Naive thymus-derived CD4-positive, alpha-beta T cell (primary cell): ENCODE data around the gene CYLD. TPM values are rescaled to one million over a fixed set of nuclear protein-coding genes. Genes with fewer than 3 reads are reported as not detected.

Source experiments
- ATAC-seq: fragments of 150-1000 bp; cut with Tn5 transposase; 2 replicates; pipeline ENCODE4 v1.10.0; 2021; ENCODE audit warnings: mild to moderate bottlenecking, moderate library complexity
- CTCF ChIA-PET: fragments of 350-600 bp; sonication (Branson Sonifier 250); formaldehyde crosslinking; loops from one replicate; lab custom pipeline; 2021; ENCODE audit warnings: antibody characterized with exemption; lab: Charles Lee
- POLR2A ChIA-PET: fragments of 350-600 bp; sonication (Branson Sonifier 250); formaldehyde crosslinking; loops from one replicate; lab custom pipeline; 2021; ENCODE audit warnings: antibody characterized with exemption, inconsistent platforms; lab: Charles Lee
- DNase-seq, 9 donors: peaks; one replicate each; pipeline versions ENCODE4 v3.0.0 to v3.0.0-alpha.2; 2020 to 2022; ENCODE audit warnings: mixed read lengths in 1 of 9
- H3K27ac ChIP-seq: one replicate; pipeline ENCODE4 v1.7.0; 2013; ENCODE audit warnings: mild to moderate bottlenecking, low read depth, low read length, moderate library complexity
- H3K27me3 ChIP-seq, 2 donors: one replicate each; pipeline ENCODE4 v1.7.0; 2013; ENCODE audit warnings: low read length in 2 of 2, mild to moderate bottlenecking in 2 of 2, moderate library complexity in 2 of 2; ENCODE audit not compliant: control insufficient read depth in 2 of 2, insufficient read depth in 2 of 2
- H3K36me3 ChIP-seq, 3 experiments: 1 replicate in 2 of 3; 2 replicates in 1 of 3; pipeline ENCODE4 v1.7.0; 2013; ENCODE audit warnings: low read length in 3 of 3, mild to moderate bottlenecking in 3 of 3, moderate library complexity in 1 of 3; ENCODE audit not compliant: insufficient read depth in 3 of 3, control insufficient read depth in 2 of 3
- H3K4me1 ChIP-seq, 2 donors: one replicate each; pipeline ENCODE4 v1.7.0; 2013; ENCODE audit warnings: low read length in 2 of 2, mild to moderate bottlenecking in 2 of 2, moderate library complexity in 1 of 2; ENCODE audit not compliant: control insufficient read depth in 2 of 2, insufficient read depth in 2 of 2
- H3K4me3 ChIP-seq: 2 replicates; pipeline ENCODE4 v1.7.0; 2013; ENCODE audit warnings: mild to moderate bottlenecking, low read length
- H3K9me3 ChIP-seq, 3 experiments: 1 replicate in 2 of 3; 2 replicates in 1 of 3; pipeline ENCODE4 v1.7.0; 2013; ENCODE audit warnings: low read length in 3 of 3; ENCODE audit not compliant: control insufficient read depth in 2 of 3
- H3K27ac Mint-ChIP-seq, 9 donors: one replicate each; pipeline ENCODE4 v1.8.0; 2020 to 2022; ENCODE audit warnings: mixed read lengths in 9 of 9, mild to moderate bottlenecking in 8 of 9, moderate library complexity in 5 of 9, inconsistent platforms in 2 of 9
- H3K27me3 Mint-ChIP-seq, 5 donors: one replicate each; pipeline ENCODE4 v1.8.0; 2021 to 2022; ENCODE audit warnings: mixed read lengths in 5 of 5, mild to moderate bottlenecking in 1 of 5
- H3K36me3 Mint-ChIP-seq, 5 donors: one replicate each; pipeline ENCODE4 v1.8.0; 2020 to 2022; ENCODE audit warnings: mixed read lengths in 5 of 5, mild to moderate bottlenecking in 3 of 5, inconsistent platforms in 1 of 5
- H3K4me1 Mint-ChIP-seq, 7 donors: one replicate each; pipeline ENCODE4 v1.8.0; 2020 to 2022; ENCODE audit warnings: mixed read lengths in 7 of 7, mild to moderate bottlenecking in 3 of 7, inconsistent platforms in 1 of 7
- H3K4me3 Mint-ChIP-seq, 10 donors: one replicate each; pipeline ENCODE4 v1.8.0; 2020 to 2022; ENCODE audit warnings: mild to moderate bottlenecking in 10 of 10, mixed read lengths in 10 of 10, moderate library complexity in 6 of 10, inconsistent platforms in 2 of 10
- H3K9me3 Mint-ChIP-seq, 11 donors: one replicate each; pipeline ENCODE4 v1.8.0; 2020 to 2022; ENCODE audit warnings: mixed read lengths in 11 of 11, mild to moderate bottlenecking in 4 of 11, inconsistent platforms in 1 of 11, moderate library complexity in 1 of 11
- intact Hi-C, 2 donors: fragments of 100-400 bp; cut with micrococcal nuclease; formaldehyde crosslinking; loops; one replicate each; pipeline ENCODE4 v1.15.1; 2023
- polyA plus RNA-seq, 2 donors: library from polyadenylated mRNA; unstranded; fragments of 300-500 nt; fragmentation: Illumina TruSeq; gene quantifications; one replicate each; pipeline ENCODE4 v1.2.3, GENCODE V29; 2021
- total RNA-seq, 6 experiments: library from RNA in 5 of 6; stranded (reverse) in 5 of 6; gene quantifications; 1 replicate in 5 of 6; 2 replicates in 1 of 6; pipeline ENCODE4 v1.2.3 and lab custom pipeline; 2021 to 2026

CYLD gene
- total and polyA plus RNA-seq, 7 experiments from 2014 or later: 170 to 393 (median 276) TPM

DNA sequence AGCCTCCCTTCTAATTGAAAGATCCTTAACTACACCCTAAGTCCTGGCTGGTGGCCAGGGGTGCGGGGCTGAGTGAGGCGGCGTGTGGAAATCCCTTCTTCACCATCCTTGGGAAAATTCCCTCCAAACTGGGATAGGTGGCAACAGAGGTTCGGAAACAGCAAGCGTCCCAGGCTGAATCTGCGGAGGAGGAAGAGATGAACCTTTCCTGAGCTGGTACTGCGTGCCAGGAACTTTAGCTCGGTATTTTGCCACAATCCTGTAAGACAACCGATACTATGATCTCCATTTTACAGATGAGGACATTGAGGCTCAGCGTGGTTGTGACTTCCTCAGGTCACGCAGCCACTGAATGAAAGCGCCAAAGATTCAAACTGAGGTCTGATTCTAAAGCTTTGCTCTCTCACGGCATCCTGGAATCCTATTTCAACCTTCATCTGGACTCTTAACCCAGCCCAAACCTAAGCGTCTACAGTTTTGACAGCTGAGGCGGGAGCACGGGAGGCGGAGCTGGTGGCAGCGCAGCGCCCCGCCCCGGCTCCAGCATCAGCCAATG lies 583 bp upstream of the CYLD start:
- Mint-ChIP-seq H3K9me3 (no peaks in the 10 kb centered on the region), H3K36me3 (peaks cover 10 to 50% (median 22%) of the 10 kb centered on the region in 5 donors), H3K4me3 (peak overlapping the region; percentile 85 to 94 (median 87)), H3K27ac (peak overlapping the region; percentile 94 to 98 (median 97)), H3K27me3 (no peaks in the 10 kb centered on the region), H3K4me1 (peaks cover 28 to 52% (median 41%) of the 10 kb centered on the region in 7 donors)
- intact Hi-C loops: loop anchor here (1.0 to 5.0 kb wide), 9 partner anchors 10 to 716 kb away; partner anchors contain the start of genes CNEP1R1 (in 2 of the 2) and SNX20 (in 2 of the 2)
- Histone ChIP-seq H3K4me1 (peaks cover 7 to 31% of the 10 kb centered on the region in 2 donors), H3K36me3 (peaks cover 0 to 9% (median 0%) of the 10 kb centered on the region in 3 experiments), H3K4me3 (peak overlapping the region; percentile 70), H3K9me3 (no peaks in the 10 kb centered on the region), H3K27ac (peak overlapping the region; percentile 82), H3K27me3 (no peaks in the 10 kb centered on the region)
- ChIA-PET POLR2A (interaction anchor here (0.7 to 2.9 kb wide), 20 partner anchors 10 to 589 kb away, joined by 3 to 32 read pairs (median 4); partner anchors contain the start of gene SNX20), CTCF (interaction anchor here (0.7 to 12.1 kb wide), 8 partner anchors 10 to 73 kb away, joined by 3 to 225 read pairs (median 4); partner anchors contain the start of gene SNX20)
- DNase-seq: no peak
- no peak for ATAC-seq

DNA sequence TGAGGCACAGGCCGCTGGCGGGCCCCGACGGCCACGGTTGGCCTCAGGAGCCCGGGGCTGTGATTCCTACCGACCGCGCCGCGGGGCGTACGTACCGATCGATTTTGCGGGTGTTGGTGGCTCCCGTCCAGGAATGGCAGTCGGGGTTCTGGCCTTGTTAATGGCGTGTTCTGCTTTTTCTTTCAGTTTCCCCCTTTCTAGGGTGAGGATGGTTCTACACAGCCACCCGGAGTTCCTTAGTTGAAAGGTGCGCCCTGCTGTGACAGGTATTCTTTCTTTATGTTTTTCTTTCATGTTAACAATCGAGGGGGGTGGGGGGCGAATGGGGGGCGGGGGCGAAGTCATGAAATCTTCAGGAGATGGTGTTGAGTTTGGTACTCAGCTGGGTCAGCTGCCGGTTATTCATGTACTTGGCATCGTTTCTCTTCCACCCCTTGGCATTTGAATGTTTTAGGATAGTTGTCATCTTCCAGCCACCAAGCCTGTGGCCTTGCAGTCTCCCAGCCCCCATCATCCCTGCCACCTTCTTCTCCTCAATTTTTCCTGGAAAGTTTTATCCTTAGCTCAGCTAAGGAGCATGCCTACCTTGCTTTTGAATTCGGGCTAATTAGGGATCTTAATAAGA lies 802 bp downstream of the CYLD start:
- ATAC-seq: no peak
- Mint-ChIP-seq H3K9me3 (no peaks in the 10 kb centered on the region), H3K4me3 (peak overlapping the region; percentile 84 to 100 (median 96)), H3K36me3 (peaks cover 10 to 54% (median 24%) of the 10 kb centered on the region in 5 donors), H3K27me3 (no peaks in the 10 kb centered on the region), H3K27ac (peak overlapping the region; percentile 90 to 99 (median 97)), H3K4me1 (peaks cover 29 to 56% (median 47%) of the 10 kb centered on the region in 7 donors)
- ChIA-PET CTCF (interaction anchor here (5.2 to 12.1 kb wide), 2 partner anchors 63 to 74 kb away, joined by 55 to 225 read pairs; partner anchors contain the start of gene SNX20), POLR2A (interaction anchor here (0.6 to 6.1 kb wide), 7 partner anchors 23 to 590 kb away, joined by 3 to 53 read pairs (median 3); partner anchors contain the start of gene SNX20)
- Histone ChIP-seq H3K36me3 (peaks cover 0 to 9% (median 0%) of the 10 kb centered on the region in 3 experiments), H3K4me1 (peaks cover 8 to 44% of the 10 kb centered on the region in 2 donors), H3K4me3 (peak overlapping the region; percentile 59), H3K27ac (peak overlapping the region; percentile 100), H3K27me3 (no peaks in the 10 kb centered on the region), H3K9me3 (no peaks in the 10 kb centered on the region)
- peak in 7 of 9 donors; percentile 44 to 70 (median 65) for DNase-seq
- intact Hi-C loops: loop anchor here (1.0 to 5.0 kb wide), 3 partner anchors 373 to 715 kb away; partner anchors contain the start of genes CNEP1R1 (in 1 of the 2) and TENT4B (in 1 of the 2)

DNA sequence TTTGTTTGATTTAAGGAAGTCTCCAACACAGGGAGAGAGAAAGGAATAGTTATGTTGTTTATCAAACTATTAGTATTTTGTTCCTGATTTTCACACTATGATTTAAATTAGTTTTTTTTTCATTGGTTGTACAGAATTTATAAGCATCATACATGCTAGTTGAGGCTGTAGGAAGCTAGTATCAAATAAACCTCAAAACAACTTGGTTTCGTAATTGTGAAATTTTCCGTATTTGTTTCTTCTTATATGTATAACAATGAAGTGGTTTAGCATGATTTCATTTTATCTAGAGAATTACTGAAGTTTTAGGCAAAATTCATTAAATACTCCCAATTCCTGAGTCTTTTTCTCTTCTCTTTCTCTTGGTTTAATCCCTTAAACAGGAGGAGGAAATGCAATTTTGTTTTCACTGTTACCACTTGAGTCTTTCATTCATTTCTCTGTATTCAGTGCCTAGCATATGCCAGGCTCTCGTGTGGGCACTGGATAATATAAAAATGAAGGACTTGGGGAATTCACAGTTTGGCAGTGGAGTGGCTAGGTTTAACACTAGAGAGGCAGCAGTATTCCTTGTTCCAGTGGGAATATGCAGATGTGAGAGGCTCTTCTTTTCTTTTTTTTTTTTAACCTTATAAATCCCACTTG lies 1.8 kb downstream of the CYLD start:
- no peaks in the 10 kb centered on the region for H3K27me3 ChIP-seq
- peak overlapping the region; percentile 90 to 99 (median 97) for H3K27ac Mint-ChIP-seq
- peak overlapping the region; percentile 100 for H3K27ac ChIP-seq
- H3K9me3 Mint-ChIP-seq: no peaks in the 10 kb centered on the region
- H3K36me3 ChIP-seq: peaks cover 0 to 9% (median 0%) of the 10 kb centered on the region in 3 experiments
- intact Hi-C loops: loop anchor here in 1 of 2 donors (2.0 to 5.0 kb wide), 2 partner anchors 591 to 716 kb away; partner anchors contain the start of genes CNEP1R1 and TENT4B
- peaks cover 32 to 64% (median 55%) of the 10 kb centered on the region in 7 donors for H3K4me1 Mint-ChIP-seq
- peak overlapping the region; percentile 59 for H3K4me3 ChIP-seq
- H3K27me3 Mint-ChIP-seq: no peaks in the 10 kb centered on the region
- H3K4me1 ChIP-seq: peaks cover 14 to 49% of the 10 kb centered on the region in 2 donors
- H3K9me3 ChIP-seq: no peaks in the 10 kb centered on the region
- ChIA-PET CTCF (interaction anchor here (1.0 to 12.1 kb wide), 5 partner anchors 14 to 153 kb away, joined by 3 to 225 read pairs (median 33); partner anchors contain the start of gene SNX20), POLR2A (interaction anchor here (0.6 to 6.1 kb wide), 19 partner anchors 8 to 592 kb away, joined by 3 to 53 read pairs (median 4); partner anchors contain the start of gene SNX20)
- peaks cover 10 to 52% (median 26%) of the 10 kb centered on the region in 5 donors for H3K36me3 Mint-ChIP-seq
- H3K4me3 Mint-ChIP-seq: peak overlapping the region; percentile 84 to 100 (median 96)
- ATAC-seq (no peak), DNase-seq (peak in 2 of 9 donors; percentile 31 to 35)

DNA sequence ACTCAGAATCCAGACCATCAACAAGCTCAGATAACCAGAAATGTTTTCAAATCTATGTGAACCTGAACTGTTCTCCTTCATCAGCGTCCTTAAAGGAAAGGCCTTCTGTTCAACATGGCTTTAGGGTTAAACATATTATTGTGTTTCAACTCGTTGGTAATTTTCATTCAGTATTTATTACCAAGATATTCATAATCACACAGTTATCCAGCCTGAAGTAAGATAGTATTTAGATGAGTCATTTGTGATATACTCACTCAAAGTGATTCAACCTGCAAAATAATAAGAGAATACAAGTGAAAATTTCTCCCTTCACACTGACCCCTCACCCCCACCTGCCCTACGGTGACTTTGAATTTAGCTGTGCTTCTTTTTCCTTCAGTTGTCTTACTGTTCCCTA lies 3.0 kb downstream of the CYLD start:
- H3K9me3 ChIP-seq: no peaks in the 10 kb centered on the region
- ATAC-seq (no peak), DNase-seq (no peak)
- ChIA-PET CTCF (interaction anchor here (0.7 to 12.1 kb wide), 8 partner anchors 9 to 342 kb away, joined by 3 to 225 read pairs (median 4); partner anchors contain the start of gene SNX20), POLR2A (interaction anchor here (0.6 to 6.1 kb wide), 22 partner anchors 9 to 593 kb away, joined by 3 to 53 read pairs (median 4); partner anchors contain the start of gene SNX20)
- Mint-ChIP-seq H3K4me1 (peaks cover 38 to 70% (median 62%) of the 10 kb centered on the region in 7 donors), H3K9me3 (no peaks in the 10 kb centered on the region), H3K27me3 (no peaks in the 10 kb centered on the region), H3K4me3 (peak overlapping the region; percentile 84 to 100 (median 96)), H3K27ac (peak overlapping the region; percentile 51 to 99 (median 96)), H3K36me3 (peaks cover 15 to 50% (median 22%) of the 10 kb centered on the region in 5 donors)
- peaks cover 26 to 55% of the 10 kb centered on the region in 2 donors for H3K4me1 ChIP-seq
- peak overlapping the region; percentile 59 for H3K4me3 ChIP-seq
- H3K27ac ChIP-seq: peak overlapping the region; percentile 100
- H3K27me3 ChIP-seq: no peaks in the 10 kb centered on the region
- intact Hi-C loops: loop anchor here (5.0 kb wide), 4 partner anchors 37 to 718 kb away; partner anchors contain the start of genes ADCY7 (in 1 of the 2), CNEP1R1 (in 1 of the 2) and HEATR3 (in 1 of the 2)
- peaks cover 0 to 4% (median 0%) of the 10 kb centered on the region in 3 experiments for H3K36me3 ChIP-seq

DNA sequence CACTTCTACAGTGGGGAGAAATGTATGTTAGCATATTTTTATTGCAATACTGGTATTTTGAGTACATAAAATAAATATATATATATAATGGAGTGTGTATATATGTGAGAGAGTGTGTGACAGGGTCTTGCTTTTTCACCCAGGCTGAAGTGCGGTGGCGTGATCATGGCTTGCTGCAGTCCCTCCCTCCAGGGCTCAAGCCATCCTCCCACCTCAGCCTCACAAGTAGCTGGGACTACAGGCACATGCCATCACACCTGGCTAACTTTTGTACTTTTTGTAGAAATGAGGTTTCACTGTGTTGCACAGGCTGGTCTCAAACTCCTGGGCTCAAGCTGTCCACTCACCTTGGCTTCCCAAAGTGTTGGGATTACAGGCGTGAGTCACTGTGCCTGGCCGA lies 4.1 kb downstream of the CYLD start:
- Mint-ChIP-seq H3K27me3 (no peaks in the 10 kb centered on the region), H3K9me3 (no peaks in the 10 kb centered on the region), H3K4me1 (peaks cover 37 to 73% (median 62%) of the 10 kb centered on the region in 7 donors), H3K36me3 (peaks cover 16 to 53% (median 27%) of the 10 kb centered on the region in 5 donors), H3K4me3 (peak overlapping the region; percentile 84 to 100 (median 96)), H3K27ac (peak overlapping the region; percentile 51 to 99 (median 96))
- ChIA-PET CTCF (interaction anchor here (0.6 to 12.1 kb wide), 9 partner anchors 12 to 721 kb away, joined by 3 to 225 read pairs (median 10); partner anchors contain the start of genes CNEP1R1 and SNX20), POLR2A (interaction anchor here (0.8 to 6.1 kb wide), 13 partner anchors 14 to 890 kb away, joined by 3 to 53 read pairs (median 12); partner anchors contain the start of genes SNX20 and ZNF423)
- H3K36me3 ChIP-seq: peaks cover 0 to 4% (median 0%) of the 10 kb centered on the region in 3 experiments
- intact Hi-C loops: loop anchor here (2.0 to 5.0 kb wide), 7 partner anchors 15 to 679 kb away; partner anchors contain the start of genes ADCY7 (in 2 of the 2), BRD7 (in 1 of the 2) and HEATR3 (in 1 of the 2)
- H3K27me3 ChIP-seq: no peaks in the 10 kb centered on the region
- ATAC-seq (no peak), DNase-seq (no peak)
- no peaks in the 10 kb centered on the region for H3K9me3 ChIP-seq
- H3K4me3 ChIP-seq: peak overlapping the region; percentile 59
- peaks cover 32 to 62% of the 10 kb centered on the region in 2 donors for H3K4me1 ChIP-seq
- H3K27ac ChIP-seq: peak overlapping the region; percentile 100
